Tibial nerve (tissue), 4 donors: ENCODE measurements around the gene CCDC171.

Source experiments
- EP300 ChIP-seq, 2 donors: sonication (generic); formaldehyde crosslinking; IDR thresholded peaks; one replicate each; pipeline ENCODE4 v1.6.1; 2017; ENCODE audit warnings: antibody characterized with exemption in 2 of 2, mild to moderate bottlenecking in 1 of 2
- TF ChIP-seq, protein P1 (sequence below), 5 experiments: fragments of 200-600 bp in 3 of 5; fragments of 450-650 bp in 2 of 5; sonication (generic) in 3 of 5; IDR thresholded peaks; one replicate each; pipeline ENCODE4 v1.5.1; 2016 to 2019; ENCODE audit warnings: antibody characterized with exemption in 5 of 5, mild to moderate bottlenecking in 3 of 5, moderate library complexity in 2 of 5

- TF ChIP-seq EP300 (IDR thresholded peaks at IDR 0.05): no peak
- TF ChIP-seq, protein P1, sequence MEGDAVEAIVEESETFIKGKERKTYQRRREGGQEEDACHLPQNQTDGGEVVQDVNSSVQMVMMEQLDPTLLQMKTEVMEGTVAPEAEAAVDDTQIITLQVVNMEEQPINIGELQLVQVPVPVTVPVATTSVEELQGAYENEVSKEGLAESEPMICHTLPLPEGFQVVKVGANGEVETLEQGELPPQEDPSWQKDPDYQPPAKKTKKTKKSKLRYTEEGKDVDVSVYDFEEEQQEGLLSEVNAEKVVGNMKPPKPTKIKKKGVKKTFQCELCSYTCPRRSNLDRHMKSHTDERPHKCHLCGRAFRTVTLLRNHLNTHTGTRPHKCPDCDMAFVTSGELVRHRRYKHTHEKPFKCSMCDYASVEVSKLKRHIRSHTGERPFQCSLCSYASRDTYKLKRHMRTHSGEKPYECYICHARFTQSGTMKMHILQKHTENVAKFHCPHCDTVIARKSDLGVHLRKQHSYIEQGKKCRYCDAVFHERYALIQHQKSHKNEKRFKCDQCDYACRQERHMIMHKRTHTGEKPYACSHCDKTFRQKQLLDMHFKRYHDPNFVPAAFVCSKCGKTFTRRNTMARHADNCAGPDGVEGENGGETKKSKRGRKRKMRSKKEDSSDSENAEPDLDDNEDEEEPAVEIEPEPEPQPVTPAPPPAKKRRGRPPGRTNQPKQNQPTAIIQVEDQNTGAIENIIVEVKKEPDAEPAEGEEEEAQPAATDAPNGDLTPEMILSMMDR (IDR thresholded peaks at IDR 0.05): no peak
These were observed 88.4 kb downstream of the CCDC171 start for GRCh38 chr9:15641291-15641690.
